Measurements from ENCODE around the gene CCDC9.
A peak's percentile ranks its signal among the peaks of the same experiment; 100 is the strongest.

Gene CCDC9

DNA sequence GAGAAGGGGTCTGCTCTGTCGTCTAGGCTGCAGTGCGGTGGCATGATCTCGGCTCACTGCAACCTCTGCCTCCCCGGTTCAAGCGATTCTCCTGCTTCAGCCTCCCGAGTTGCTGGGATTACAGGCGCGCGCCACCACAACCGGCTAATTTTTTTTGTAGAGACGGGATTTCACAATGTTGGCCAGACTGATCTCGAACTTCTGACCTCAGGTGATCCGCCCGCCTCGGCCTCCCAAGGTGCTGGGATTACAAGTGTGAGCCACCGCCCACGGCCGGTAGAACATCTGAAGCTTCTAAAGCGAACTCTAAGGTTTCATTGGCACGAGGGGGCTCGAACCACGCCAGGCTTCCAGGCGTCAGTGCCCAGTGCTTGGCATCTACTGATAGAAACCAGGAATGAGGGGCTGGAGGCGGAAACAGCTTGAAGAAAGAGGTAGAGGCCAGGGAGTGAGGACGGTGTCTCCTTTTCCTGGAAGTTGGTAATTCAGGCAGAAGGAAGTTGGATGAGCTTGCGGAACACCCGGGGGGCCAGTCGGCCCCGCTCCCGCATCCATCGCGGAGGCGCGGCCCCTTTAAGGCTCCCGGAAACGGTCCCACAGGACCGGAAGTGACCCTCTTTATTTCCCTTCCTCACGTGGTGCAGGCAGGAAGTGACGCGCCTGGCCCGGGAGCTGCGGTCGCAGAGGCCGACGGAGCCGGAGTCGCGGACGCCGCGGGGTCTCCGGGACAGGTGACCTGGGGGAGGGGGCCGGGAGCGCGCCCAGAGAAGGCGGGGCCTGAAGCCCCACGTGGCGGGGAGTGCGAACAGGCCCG lies at the start of gene CCDC9:
Gene CCDC9 (plus strand): TSS at position 647 of the 814 bp plus-strand sequence. CDS start 1,876 bp downstream, outside the sequence.
- peak; percentile 93 for DNase-seq (ENCODE audit: low read depth)

DNA sequence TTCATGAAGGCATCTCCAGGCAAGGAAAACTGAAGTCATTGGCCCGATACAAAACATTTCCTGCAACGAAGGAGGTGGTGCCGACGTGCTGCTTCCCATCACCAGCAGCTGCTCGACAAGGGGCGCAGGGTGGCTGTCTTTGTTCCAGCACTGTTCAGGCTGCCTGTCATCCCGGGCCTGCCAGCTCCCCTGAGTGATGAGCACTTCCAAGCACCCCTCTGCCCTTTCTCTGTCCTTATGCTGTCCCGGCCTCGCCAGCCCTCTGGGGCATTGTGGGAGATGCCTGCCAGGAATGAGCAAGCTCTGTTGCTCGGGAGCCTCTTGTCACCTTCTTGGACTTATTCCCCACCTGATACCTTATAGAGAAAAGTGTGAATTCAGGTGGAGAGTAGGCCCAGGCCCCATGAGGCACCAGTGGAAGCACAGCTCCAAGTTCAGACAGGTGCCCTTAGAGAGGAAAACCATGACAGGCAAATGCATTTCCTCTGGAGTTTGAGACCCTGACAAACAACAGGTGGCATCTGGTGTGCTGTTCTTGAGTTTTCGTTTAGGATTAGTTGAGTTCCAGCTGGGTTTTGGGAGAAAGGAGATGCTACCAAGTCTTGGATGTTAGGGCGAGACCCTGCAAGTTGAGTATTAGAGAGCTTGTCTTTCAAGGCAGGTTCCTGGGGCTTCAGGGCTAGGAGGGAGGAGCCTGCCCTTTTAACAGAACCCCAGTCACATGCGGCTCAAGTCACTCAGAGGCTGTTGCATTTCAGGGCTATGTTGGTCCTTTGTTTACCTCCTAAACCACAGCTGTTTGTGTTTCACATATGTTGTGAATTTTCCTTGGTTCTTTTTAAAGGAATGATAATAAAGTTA lies 46.8 kb upstream of the CCDC9 start:
- DNase-seq (ENCODE audit: low read depth) = no peak

DNA sequence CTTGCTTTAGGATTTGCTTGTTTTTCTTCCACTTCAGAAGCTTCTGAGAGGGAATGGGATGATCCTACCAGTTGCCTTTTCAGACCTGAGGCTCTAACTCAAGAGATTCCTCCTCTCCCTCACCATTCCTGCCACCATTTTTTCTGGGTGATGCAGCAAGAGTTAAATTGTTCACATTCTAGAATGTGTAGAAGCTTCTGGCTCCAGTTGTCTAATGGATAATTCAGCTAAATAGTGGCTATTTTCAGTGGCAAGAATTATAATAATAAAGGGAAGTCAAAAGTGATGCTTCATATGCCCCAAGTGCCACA lies 46.2 kb upstream of the CCDC9 start:
- no peak for DNase-seq (ENCODE audit: low read depth)

DNA sequence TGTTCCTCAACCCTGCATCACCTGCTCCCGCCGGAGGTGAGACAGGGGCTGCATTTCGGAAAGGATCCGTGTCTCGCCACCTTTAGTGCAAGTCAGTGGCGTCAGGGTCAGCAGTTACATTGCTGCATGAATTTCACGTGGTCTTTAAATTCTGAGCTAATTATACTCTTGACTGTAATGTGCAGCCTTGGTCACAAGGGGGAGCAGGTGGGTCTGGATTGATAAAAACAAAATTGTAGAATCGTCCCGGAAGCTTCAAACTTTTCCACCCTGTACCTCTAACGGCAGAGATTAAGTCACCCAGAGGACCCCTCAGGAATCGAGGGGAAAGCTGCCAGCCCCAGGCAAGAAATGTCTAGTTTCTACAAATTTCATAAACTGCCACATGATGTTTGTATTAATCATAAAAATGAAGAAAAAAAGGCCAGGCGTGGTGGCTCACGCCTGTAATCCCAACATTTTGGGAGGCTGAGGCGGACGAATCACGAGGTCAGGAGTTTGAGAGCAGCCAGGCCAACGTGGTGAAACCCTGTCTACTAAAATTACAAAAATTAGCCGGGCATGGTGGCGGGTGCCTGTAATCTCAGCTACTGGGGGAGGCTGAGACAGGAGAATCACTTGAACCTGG lies 45.5 kb upstream of the CCDC9 start:
- DNase-seq (ENCODE audit: low read depth) = peak; percentile 76

DNA sequence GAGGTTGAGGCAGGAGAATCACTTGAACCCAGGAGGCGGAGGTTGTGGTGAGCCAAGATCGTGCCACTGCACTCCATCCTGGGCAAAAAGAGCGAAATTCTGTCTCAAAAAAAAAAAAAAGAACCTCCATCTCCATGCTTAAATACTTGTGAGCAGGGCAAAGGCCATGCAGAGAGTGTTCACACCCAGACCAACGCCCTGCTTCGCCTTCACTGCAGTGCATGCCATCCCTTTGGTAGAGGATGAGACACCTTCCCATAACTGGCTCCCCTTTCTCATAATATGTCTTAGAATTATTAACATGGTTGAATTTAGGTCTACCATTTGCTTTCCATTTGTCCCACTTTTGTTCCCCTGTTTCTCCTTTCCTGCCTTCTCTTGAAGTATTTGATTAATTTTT lies 40.7 kb upstream of the CCDC9 start:
- no peak for DNase-seq (ENCODE audit: low read depth)

DNA sequence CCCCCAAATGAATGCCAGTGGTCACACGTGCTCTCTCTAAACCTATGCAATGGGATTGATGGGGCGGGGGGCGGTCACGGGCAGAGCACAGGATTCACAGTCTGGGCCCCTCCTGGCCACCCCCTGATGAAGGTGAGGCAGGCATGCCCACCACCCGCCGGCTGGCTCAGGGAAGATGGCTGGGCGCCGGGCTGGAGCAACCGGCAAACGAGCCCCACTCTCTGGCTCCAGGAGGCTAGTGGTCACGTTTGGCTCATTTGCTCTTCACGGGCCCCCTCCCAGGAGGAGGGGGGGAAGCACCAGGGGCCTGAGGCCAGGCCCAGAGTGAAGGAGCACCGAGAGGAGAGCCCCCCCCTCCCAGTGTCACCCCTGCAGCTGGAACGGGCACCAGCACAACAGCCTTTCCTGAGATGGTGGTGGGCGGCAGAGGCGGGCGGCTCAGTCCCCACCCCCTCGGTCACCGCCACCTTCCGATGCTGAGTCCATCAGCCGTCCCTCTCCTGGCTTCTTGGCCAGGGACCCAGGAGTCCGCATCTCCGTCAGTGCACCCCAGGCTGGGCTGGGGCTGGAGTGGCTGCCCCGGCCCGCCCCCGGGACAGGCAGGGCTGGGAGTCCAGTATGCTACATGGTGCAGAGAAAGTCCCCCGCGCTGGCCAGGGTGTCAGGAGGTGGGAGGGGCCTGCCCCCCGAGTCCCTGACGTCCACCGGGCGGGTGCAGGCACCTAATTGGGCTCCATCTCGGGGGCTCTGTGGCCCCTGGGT lies 35.1 kb upstream of the CCDC9 start:
- DNase-seq (ENCODE audit: low read depth) = no peak

DNA sequence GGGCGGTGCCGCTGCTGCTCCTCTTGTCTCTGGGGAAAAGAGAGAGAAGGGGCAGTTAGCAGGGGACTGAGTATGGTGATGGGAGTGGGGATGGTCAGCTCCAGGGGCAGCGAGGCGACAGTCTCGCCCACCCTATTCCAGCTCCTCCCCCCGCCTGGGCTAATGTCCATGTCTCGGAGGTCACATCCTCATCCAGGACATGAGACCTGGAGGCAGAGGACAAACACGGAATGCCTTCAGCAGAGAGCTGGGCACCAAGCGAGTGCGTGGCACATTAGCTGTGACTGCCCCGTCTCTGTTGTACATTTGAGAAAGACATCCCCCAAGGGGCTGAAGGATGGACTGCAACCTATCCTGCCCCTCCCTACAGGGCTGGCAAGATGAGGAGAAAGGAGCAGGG lies 34.4 kb upstream of the CCDC9 start:
- no peak for DNase-seq (ENCODE audit: low read depth)

DNA sequence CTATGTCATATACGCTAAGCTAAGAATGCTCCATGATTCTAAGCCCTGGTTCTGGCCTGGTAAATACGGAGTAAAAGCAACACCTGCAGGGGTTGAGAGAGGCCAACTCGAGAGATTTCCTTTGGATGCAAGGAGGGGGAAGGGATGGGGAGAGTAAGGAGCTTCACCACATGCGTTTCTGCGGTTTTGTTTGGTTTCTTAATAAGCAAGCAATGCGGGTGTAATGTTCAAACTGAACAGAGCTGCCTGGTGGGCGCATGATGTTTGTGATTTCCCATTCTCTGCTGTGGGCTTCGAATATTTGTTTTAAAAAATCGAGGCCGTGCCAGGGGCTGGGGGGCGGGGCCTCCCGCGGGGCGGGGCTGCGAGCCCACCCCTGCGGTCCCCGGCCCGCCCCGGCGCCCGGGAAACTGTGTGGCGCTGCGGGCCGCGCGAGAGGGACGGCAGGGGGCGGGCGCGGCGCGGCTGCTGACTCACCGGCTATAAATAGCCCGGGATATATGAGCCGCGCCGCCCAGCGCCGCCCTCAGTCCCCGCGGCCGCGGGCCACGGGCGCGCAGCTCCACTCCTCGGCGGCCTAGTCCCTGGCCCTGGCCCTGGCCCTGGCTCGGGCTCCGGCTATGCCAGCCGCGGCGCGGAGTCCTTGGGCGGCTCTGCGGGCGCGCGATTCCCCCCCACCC lies 30.4 kb upstream of the CCDC9 start:
- DNase-seq (ENCODE audit: low read depth) = peak; percentile 75

DNA sequence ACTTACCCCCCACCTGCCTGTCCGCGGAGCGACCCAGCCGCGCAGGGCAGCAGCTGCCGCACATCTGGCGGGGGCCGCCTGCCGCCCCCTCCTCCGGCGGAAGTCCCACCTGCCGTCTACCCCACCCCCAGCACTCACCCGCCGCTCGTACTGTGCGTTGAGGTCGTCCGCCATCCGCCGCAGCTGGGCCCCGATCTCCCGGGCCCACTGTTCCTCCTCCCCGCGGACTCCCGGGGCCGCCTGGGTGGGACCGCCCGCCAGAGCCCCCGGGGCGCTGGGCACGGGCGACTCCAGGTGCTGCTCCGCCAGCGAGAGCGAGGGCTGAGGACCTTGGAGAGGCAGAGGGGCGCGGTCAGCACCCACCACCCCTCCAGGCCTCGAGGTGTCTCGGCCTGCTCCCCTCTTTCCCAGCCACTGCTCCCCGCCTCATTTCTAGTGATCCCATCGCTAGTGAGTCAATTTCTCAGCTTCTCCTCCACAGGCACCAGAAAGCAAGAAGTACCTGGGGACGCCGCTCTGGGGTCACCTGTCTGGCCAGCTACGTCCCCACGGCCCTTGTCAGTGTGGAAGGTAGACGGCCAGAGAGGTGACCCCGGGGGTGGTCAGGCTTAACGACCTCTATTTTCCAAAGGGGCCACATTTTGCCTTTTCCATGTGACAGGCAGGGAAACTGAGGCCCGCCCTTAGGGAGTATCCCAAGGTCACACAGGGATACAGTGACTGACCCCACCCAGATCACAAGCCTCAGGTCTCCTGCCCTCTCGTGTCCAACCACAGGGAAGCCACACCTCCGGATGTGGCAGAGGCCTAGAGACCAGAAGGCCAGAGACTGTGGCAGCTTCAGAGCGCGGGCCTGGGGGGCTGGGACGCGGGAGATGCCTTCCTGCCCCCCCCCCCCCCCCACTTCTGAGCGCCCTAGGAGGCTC lies 29.6 kb upstream of the CCDC9 start:
- peak; percentile 61 for DNase-seq (ENCODE audit: low read depth)

DNA sequence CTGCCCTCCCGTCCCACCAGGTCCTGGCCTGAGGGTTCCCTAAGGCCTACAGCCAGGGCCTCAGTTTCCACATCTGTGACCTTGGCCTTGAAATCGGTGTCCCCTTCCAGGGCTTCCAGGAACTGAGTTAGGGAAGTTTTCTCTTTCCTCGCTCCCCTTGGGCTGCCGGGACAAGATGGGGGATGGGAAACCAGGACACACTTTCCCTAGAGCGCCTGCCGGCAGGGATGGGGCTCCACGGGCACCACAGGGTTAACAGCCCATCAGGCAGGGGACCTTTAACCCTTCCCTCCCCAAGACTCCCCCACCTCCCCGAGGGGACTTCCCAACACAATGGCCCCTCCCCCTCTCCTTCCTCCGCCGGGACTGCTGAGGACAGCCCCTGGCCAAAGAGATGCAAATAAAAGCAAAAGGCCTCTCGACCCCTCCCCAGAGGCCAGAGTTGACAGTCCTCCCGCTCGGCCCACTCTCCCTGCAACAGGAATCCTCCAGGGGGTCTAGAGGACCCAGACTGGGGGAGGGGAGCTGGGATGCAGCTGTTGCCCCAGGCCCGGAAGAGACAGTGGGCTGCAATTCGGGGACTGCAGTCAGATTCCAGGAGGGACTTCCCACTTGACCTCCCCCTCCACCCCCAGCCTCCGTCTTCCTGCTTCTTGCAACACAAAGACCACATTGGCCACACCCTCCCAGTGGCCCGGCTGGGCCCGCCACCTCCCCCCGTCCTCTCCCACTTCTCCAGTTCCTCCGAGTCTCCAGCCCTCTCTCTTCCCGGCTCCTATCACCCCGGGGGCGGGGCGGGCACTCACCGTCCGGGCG lies 28.8 kb upstream of the CCDC9 start:
- peak; percentile 93 for DNase-seq (ENCODE audit: low read depth)

DNA sequence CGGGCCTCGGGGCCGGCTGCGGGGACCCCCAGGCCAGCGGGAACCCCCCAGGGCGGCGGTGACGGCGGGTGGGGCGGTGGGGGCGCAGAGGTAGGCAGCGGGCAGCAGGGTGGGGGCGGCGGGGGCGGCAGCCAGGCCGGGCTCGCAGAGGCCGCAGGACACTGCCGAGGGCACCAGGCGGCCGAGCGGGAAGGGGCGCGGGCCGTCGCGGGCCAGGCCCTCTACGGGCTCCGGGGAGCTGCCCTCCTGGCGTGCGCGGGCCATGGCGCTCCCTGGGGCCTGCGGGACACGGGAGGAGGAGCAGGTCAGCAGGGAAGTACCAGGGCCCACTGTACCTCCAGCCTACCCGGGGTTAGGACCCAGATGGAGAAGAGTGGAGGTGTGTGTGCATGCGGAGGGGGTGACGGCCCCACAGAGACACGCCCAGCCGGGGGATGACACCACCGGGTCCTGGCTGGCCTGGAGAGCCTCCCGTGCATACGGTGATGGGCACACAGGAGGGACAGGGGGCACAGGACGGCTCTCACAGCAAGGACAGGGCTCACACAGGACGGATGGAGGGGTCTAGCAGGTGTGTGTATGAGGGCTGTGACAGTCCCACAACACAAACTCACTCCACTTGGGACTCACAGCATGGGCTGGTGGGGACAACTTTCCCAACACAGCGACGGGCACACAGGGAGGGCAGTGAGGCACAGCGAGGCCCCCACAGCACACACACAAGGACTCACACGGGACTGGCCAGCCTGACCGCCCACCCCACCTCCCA lies 28.0 kb upstream of the CCDC9 start:
- no peak for DNase-seq (ENCODE audit: low read depth)

DNA sequence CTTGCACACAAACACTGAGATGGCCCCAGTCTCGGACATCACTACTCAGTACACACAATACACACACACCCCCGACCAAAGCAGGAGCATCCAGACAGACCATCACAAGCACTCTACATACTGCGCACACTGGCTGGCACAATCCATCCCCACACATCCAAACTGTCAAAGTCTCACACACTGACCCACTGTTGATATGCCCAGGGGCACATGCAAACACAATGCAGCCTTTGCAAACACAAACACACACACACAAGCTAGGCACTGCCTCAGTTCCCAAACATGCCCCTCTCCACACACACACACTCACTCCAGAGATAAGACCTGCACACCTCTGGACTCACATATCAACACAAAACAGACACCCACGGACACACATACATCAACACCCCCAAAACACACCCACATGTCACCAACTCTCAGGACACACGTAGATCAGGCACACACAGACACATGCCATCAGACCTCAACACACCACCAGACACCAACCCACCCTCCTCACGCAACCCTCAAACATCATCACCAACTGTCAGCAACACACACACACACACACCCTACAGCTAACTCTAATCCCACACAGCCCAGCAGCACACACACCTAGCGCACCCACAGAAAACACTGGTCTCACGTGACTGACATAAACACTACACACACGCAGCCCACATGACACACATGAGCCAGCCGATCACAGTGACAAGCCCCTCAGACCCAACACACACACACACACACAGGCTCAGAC lies 27.2 kb upstream of the CCDC9 start:
- no peak for DNase-seq (ENCODE audit: low read depth)

DNA sequence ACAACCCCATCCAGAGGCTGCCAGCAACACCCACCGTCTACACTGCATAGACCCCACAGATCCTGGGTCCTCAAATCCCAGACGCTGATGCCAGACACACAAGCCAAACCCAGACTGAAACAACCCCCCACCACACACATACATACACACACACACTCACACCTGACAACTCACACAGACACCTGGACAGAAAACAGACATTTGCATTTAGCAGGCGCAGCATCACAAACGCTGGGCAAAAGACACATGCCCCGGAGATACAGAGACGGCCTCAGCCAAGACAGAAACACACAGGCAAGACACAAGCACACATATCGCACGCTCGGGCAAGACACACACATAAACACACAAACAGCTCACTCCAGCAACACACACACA lies 26.7 kb upstream of the CCDC9 start:
- no peak for DNase-seq (ENCODE audit: low read depth)

DNA sequence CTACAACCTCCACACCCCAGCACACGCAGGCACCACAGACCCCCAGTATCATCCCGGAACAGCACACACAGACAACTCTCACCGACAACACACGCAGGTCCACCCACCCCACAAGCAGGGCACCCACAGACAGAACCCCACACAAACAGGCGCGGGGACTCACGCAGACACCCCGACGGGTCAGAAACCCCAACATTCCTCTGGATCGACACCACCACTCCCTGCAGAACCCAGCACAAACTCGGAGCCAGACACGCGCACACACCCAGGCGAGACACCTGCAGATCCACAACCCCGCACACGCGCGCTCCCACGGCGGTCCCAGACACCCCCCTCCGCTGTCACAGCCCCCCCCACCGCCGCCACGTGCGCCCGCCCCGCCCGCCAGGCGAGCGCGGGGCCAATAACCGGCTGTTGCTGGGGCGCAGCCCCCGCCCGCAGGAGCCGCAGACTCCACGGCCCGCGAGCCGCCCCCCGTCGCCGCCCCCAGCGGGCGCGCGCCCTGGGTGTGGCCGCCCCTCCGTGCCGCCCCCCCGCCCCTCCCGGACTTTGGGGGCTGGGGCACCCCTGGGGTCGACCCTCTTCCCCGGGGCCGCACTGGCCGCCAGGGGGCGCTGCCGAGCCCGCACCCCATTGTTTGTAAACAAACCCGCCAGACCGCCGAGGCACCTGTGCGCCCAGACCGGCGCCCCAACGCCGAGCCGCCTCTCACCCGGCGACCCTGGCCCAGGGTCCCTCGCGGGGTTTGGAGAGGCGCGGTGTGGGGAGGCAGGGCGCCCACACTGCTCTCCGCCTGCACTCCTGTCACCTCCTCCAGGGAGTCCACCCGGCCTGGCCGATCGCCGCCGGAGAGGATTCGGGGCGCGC lies 26.0 kb upstream of the CCDC9 start:
- DNase-seq (ENCODE audit: low read depth) = no peak

DNA sequence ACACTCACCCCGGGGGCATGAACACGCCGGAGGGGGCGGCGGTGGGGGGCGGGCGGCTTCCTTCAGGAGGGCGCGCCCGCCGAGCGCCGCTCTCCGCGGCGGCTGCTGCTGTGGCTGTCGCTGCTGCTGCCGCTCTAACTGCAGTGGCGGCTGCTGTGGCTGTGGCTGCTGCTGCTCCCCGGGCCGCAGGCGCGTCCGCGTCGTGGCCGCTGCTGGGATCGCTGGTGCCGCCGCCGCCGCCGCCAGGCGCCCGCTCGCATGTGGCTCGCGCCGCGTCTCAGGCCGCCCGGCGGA lies 25.5 kb upstream of the CCDC9 start, which contains the start of gene BBC3:
Gene BBC3 (minus strand): TSS at position 279 of the 294 bp plus-strand sequence. CDS start 2,768 bp downstream, outside the sequence.
- DNase-seq (ENCODE audit: low read depth) = no peak

DNA sequence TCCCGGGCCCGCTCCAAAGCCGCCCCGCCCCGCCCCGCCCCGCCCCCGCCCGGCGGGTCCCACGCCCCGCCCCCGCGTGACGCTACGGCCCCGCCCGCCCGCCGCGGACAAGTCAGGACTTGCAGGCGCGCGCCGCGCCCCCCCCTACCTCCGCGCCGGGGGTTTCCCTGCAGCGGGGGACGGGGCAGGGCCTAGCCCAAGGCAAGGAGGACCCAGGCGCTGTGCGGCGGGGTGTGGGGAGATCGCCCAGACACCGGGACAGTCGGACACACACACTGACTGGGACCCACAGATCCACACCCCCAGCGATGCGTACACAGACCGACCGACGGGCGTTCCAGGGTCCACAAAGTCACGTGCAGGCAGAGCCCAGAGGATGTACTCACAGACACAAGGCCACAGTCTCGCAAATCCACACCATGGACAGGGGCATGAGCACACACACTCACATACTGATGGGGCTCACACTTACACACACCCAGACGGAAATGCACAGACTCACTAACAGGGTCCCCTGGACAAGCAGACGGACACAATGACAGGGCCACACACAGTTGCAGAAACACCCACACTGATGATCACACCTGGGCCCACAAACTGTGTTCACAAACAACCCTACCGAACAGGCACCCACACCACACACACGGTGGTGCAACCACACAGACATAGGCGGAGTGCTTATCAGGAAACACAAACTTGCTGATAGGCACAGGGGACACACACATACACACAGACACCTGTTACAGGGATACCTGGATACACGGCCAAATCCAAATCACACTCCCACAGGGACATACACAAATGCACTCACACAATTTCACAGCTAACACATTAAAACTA lies 24.9 kb upstream of the CCDC9 start:
- DNase-seq (ENCODE audit: low read depth) = peak; percentile 72
